Small intestine (tissue), 7 donors: ENCODE measurements around the gene MAPKAPK3. TPM values are rescaled to one million over a fixed set of nuclear protein-coding genes. Genes with fewer than 3 reads are reported as not detected.
A peak's percentile ranks its signal among the peaks of the same experiment; 100 is the strongest.

Experiments
- DNase-seq, 2 donors: peaks; one replicate each; pipeline versions ENCODE4 v3.0.0 to v3.0.0-alpha.2; 2013
- FAIRE-seq: peaks from 2 replicates; lab custom pipeline; 2012; peaks lifted over from hg19 to GRCh38; lab: Jason Lieb, UNC
- H3K27ac ChIP-seq, 3 donors: one replicate each; pipeline ENCODE4 v1.5.1; 2013; ENCODE audit warnings: low read length in 2 of 3, mild to moderate bottlenecking in 2 of 3, control low read depth in 1 of 3, inconsistent platforms in 1 of 3, low read depth in 1 of 3, moderate library complexity in 1 of 3
- H3K27me3 ChIP-seq, 3 donors: one replicate each; pipeline ENCODE4 v1.6.1; 2013; ENCODE audit warnings: low read length in 3 of 3, inconsistent platforms in 1 of 3; ENCODE audit not compliant: control insufficient read depth in 3 of 3, insufficient read depth in 3 of 3
- H3K36me3 ChIP-seq, 3 donors: one replicate each; pipeline ENCODE4 v1.6.1; 2013; ENCODE audit warnings: low read length in 3 of 3, inconsistent platforms in 1 of 3, low read depth in 1 of 3, mild to moderate bottlenecking in 1 of 3, moderate library complexity in 1 of 3; ENCODE audit not compliant: control insufficient read depth in 3 of 3, insufficient read depth in 2 of 3
- H3K4me1 ChIP-seq, 3 donors: one replicate each; pipeline ENCODE4 v1.6.1; 2013; ENCODE audit warnings: low read length in 2 of 3, inconsistent platforms in 1 of 3, low read depth in 1 of 3, mild to moderate bottlenecking in 1 of 3, moderate library complexity in 1 of 3; ENCODE audit not compliant: control insufficient read depth in 3 of 3, insufficient read depth in 2 of 3
- H3K4me3 ChIP-seq, 3 donors: one replicate each; pipeline ENCODE4 v1.5.1; 2013; ENCODE audit warnings: low read length in 3 of 3, control low read depth in 1 of 3, inconsistent platforms in 1 of 3, low read depth in 1 of 3, mild to moderate bottlenecking in 1 of 3, moderate library complexity in 1 of 3
- H3K9me3 ChIP-seq, 2 donors: one replicate each; pipeline ENCODE4 v1.6.1; 2013; ENCODE audit warnings: low read depth in 1 of 2, low read length in 1 of 2; ENCODE audit not compliant: control insufficient read depth in 2 of 2, insufficient read depth in 1 of 2
- WGBS, 3 donors: extraction: QIAGEN DNeasy Blood & Tissue Kit; methylation state at CpG; one replicate each; pipeline ENCODE4 v1.1.7; 2013; 5-methylcytosine and 5-hydroxymethylcytosine counted together
- polyA plus RNA-seq, 4 donors: library from polyadenylated mRNA; stranded (reverse) in 3 of 4; unstranded in 1 of 4; fragments of 200-250 nt in 3 of 4; fragments of 120-200 nt in 1 of 4; gene quantifications; one replicate each; pipeline versions ENCODE4 v1.2.1 to v1.2.3, GENCODE V29; 2013
- donor health status: healthy with polysubstance abuse.
- donor health status: control.
- donor health status: control.
- donor health status: Bipolar disorder and iron deficiency.
- donor health status: healthy.

MAPKAPK3 gene
- polyA plus RNA-seq, 4 donors: 28.2 to 83.4 (median 31.5) TPM

GRCh38 chr3:50602595-50603191 lies 14.3 kb upstream of the MAPKAPK3 start:
- no peak for FAIRE-seq
- 42 to 60% (median 51%) methylated on average over 9 of the region's 9 CpGs for WGBS, 3 donors

GRCh38 chr3:50603261-50604109 lies 13.5 kb upstream of the MAPKAPK3 start:
- peaks cover 0 to 77% (median 3%) of the 10 kb centered on the region in 3 donors for H3K36me3 ChIP-seq
- peak overlapping the region; percentile 15 to 98 (median 97) for H3K27ac ChIP-seq
- H3K4me3 ChIP-seq: no peak overlapping the region
- no peaks in the 10 kb centered on the region for H3K9me3 ChIP-seq
- H3K27me3 ChIP-seq: no peaks in the 10 kb centered on the region
- no peak for DNase-seq
- WGBS, 3 donors: 56 to 83% (median 64%) methylated on average over 4 of the region's 4 CpGs
- FAIRE-seq: no peak
- H3K4me1 ChIP-seq: peaks cover 9 to 83% (median 21%) of the 10 kb centered on the region in 3 donors

More at GRCh38 chr3:50602595-50603191, 14.3 kb upstream of the MAPKAPK3 start:
- peak overlapping the region; percentile 86 to 98 (median 97) for H3K27ac ChIP-seq
- H3K27me3 ChIP-seq: no peaks in the 10 kb centered on the region
- DNase-seq: peak; percentile 73
- H3K4me3 ChIP-seq: no peak overlapping the region
- H3K9me3 ChIP-seq: no peaks in the 10 kb centered on the region
- H3K36me3 ChIP-seq: peaks cover 0 to 69% (median 3%) of the 10 kb centered on the region in 3 donors
- H3K4me1 ChIP-seq: peaks cover 9 to 76% (median 21%) of the 10 kb centered on the region in 3 donors

- FAIRE-seq: no peak
- 77 to 82% (median 80%) methylated on average over 5 of the region's 5 CpGs for WGBS, 3 donors
These were observed 12.8 kb upstream of the MAPKAPK3 start for GRCh38 chr3:50604110-50604621.

GRCh38 chr3:50604628-50605588 lies 12.0 kb upstream of the MAPKAPK3 start:
- Histone ChIP-seq H3K27ac (peak overlapping the region in 1 of 3 donors; percentile 21), H3K4me1 (peaks cover 9 to 90% (median 27%) of the 10 kb centered on the region in 3 donors), H3K36me3 (peaks cover 0 to 80% (median 3%) of the 10 kb centered on the region in 3 donors), H3K27me3 (no peaks in the 10 kb centered on the region), H3K4me3 (no peak overlapping the region), H3K9me3 (no peaks in the 10 kb centered on the region)
- 74 to 80% (median 74%) methylated on average over 14 of the region's 14 CpGs for WGBS, 3 donors
- FAIRE-seq (no peak), DNase-seq (no peak)

More at GRCh38 chr3:50604110-50604621, 12.8 kb upstream of the MAPKAPK3 start:
- H3K9me3 ChIP-seq: no peaks in the 10 kb centered on the region
- H3K36me3 ChIP-seq: peaks cover 0 to 79% (median 3%) of the 10 kb centered on the region in 3 donors
- no peak for DNase-seq
- no peaks in the 10 kb centered on the region for H3K27me3 ChIP-seq
- H3K4me1 ChIP-seq: peaks cover 9 to 88% (median 21%) of the 10 kb centered on the region in 3 donors
- peak overlapping the region in 2 of 3 donors; percentile 97 to 98 for H3K27ac ChIP-seq
- H3K4me3 ChIP-seq: no peak overlapping the region

- DNase-seq (no peak), FAIRE-seq (no peak)
- Histone ChIP-seq H3K4me3 (no peak overlapping the region), H3K4me1 (peaks cover 4 to 85% (median 20%) of the 10 kb centered on the region in 3 donors), H3K27ac (peak overlapping the region in 2 of 3 donors; percentile 3 to 12), H3K36me3 (peaks cover 0 to 85% (median 3%) of the 10 kb centered on the region in 3 donors), H3K27me3 (no peaks in the 10 kb centered on the region), H3K9me3 (no peaks in the 10 kb centered on the region)
- 26 to 60% (median 31%) methylated on average over 5 of the region's 5 CpGs for WGBS, 3 donors
These were observed 11.0 kb upstream of the MAPKAPK3 start for GRCh38 chr3:50605901-50606326.

- Histone ChIP-seq H3K4me1 (peaks cover 4 to 79% (median 20%) of the 10 kb centered on the region in 3 donors), H3K36me3 (peaks cover 0 to 85% (median 3%) of the 10 kb centered on the region in 3 donors), H3K9me3 (no peaks in the 10 kb centered on the region), H3K27ac (peak overlapping the region in 1 of 3 donors; percentile 53), H3K27me3 (no peaks in the 10 kb centered on the region), H3K4me3 (no peak overlapping the region)
- WGBS, 3 donors: 28 to 49% (median 30%) methylated on average over 6 of the region's 6 CpGs
- DNase-seq (peak in 1 of 2 donors; percentile 29), FAIRE-seq (no peak)
These were observed 10.4 kb upstream of the MAPKAPK3 start for GRCh38 chr3:50606596-50606995.

GRCh38 chr3:50607271-50608091 lies 9.5 kb upstream of the MAPKAPK3 start:
- Histone ChIP-seq H3K4me3 (no peak overlapping the region), H3K27ac (peak overlapping the region in 1 of 3 donors; percentile 53), H3K36me3 (peaks cover 0 to 80% (median 3%) of the 10 kb centered on the region in 3 donors), H3K27me3 (no peaks in the 10 kb centered on the region), H3K4me1 (peaks cover 4 to 70% (median 17%) of the 10 kb centered on the region in 3 donors), H3K9me3 (no peaks in the 10 kb centered on the region)
- FAIRE-seq: no peak
- 69 to 79% (median 75%) methylated on average over 28 to 29 of the region's 29 CpGs for WGBS, 3 donors
- DNase-seq: no peak
